Measurements from ENCODE around the gene MYLK4.

- TF ChIP-seq CTCF (IDR thresholded peaks at IDR 0.05 in 4 of 5, conservative IDR thresholded peaks at IDR 0.05 in 1 of 5) (no peak), POLR2A (IDR thresholded peaks at IDR 0.05) (no peak)
Observed at GRCh38 chr6:2684766-2685754, 65.7 kb downstream of the MYLK4 start.

Measured in gastrocnemius medialis (tissue), 4 donors.